ENCODE data around the gene WSB1.

DNA sequence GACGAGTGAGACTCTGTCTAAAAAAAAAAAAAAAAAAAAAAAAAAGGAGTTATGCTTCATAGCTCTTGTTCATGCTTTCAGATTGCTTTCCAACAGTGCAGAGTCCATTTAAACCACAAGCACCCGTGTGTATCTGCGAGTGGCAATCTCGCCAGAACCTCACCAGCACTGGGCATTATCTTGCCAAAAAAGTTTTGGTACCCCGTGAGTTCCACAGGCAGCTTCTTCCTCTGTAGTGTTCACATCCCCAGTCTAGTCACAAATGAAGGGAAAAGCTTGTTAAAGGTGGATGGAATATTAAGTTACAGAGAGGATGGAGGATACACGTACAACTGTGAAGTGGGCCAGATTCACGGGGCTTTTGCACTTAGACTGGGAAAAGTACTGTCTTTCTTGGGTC is 33.5 kb downstream of the WSB1 start:
- TF ChIP-seq POLR2AphosphoS5 (IDR thresholded peaks at IDR 0.05) (no peak), POLR2A (IDR thresholded peaks at IDR 0.05) (no peak)
- TF ChIP-seq, protein P1, sequence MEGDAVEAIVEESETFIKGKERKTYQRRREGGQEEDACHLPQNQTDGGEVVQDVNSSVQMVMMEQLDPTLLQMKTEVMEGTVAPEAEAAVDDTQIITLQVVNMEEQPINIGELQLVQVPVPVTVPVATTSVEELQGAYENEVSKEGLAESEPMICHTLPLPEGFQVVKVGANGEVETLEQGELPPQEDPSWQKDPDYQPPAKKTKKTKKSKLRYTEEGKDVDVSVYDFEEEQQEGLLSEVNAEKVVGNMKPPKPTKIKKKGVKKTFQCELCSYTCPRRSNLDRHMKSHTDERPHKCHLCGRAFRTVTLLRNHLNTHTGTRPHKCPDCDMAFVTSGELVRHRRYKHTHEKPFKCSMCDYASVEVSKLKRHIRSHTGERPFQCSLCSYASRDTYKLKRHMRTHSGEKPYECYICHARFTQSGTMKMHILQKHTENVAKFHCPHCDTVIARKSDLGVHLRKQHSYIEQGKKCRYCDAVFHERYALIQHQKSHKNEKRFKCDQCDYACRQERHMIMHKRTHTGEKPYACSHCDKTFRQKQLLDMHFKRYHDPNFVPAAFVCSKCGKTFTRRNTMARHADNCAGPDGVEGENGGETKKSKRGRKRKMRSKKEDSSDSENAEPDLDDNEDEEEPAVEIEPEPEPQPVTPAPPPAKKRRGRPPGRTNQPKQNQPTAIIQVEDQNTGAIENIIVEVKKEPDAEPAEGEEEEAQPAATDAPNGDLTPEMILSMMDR (IDR thresholded peaks at IDR 0.05 in 8 of 11, conservative IDR thresholded peaks at IDR 0.05 in 3 of 11), result no peak

Measured in spleen (tissue), 7 donors.